Liver (tissue), 9 donors: ENCODE results near the gene SHH. TPM values are rescaled to one million over a fixed set of nuclear protein-coding genes. Genes with fewer than 3 reads are reported as not detected.

ENCODE experiments used
- DNase-seq: peaks from one replicate; pipeline ENCODE4 v3.0.0-alpha.2; 2017; ENCODE audit warnings: low spot score
- H3K27ac ChIP-seq, 2 donors: one replicate each; pipeline ENCODE4 v1.7.0; 2013; ENCODE audit warnings: inconsistent platforms in 2 of 2, low read length in 2 of 2, control low read depth in 1 of 2, low read depth in 1 of 2, mild to moderate bottlenecking in 1 of 2
- H3K27me3 ChIP-seq, 4 donors: one replicate each; pipeline versions ENCODE4 v1.6.1 to v1.7.0; 2013; ENCODE audit warnings: low read length in 3 of 4, inconsistent platforms in 1 of 4, mild to moderate bottlenecking in 1 of 4, moderate library complexity in 1 of 4; ENCODE audit not compliant: control insufficient read depth in 4 of 4, insufficient read depth in 4 of 4
- H3K36me3 ChIP-seq, 4 donors: one replicate each; pipeline versions ENCODE4 v1.6.1 to v1.7.0; 2013; ENCODE audit warnings: low read length in 3 of 4, mild to moderate bottlenecking in 3 of 4, low read depth in 1 of 4, moderate library complexity in 1 of 4; ENCODE audit not compliant: control insufficient read depth in 4 of 4, insufficient read depth in 3 of 4
- H3K4me1 ChIP-seq, 4 donors: one replicate each; pipeline versions ENCODE4 v1.6.1 to v1.7.0; 2013; ENCODE audit warnings: low read length in 3 of 4, mild to moderate bottlenecking in 3 of 4, moderate library complexity in 1 of 4; ENCODE audit not compliant: control insufficient read depth in 4 of 4, insufficient read depth in 4 of 4
- H3K4me3 ChIP-seq, 3 donors: one replicate each; pipeline versions ENCODE4 v1.6.1 to v1.7.0; 2013; ENCODE audit warnings: low read length in 3 of 3, control low read depth in 1 of 3, low read depth in 1 of 3, mild to moderate bottlenecking in 1 of 3
- H3K9ac ChIP-seq, 2 donors: one replicate each; pipeline ENCODE4 v1.7.0; 2013; ENCODE audit warnings: low read length in 2 of 2, mild to moderate bottlenecking in 2 of 2, moderate library complexity in 2 of 2, control low read depth in 1 of 2, low read depth in 1 of 2
- H3K9me3 ChIP-seq, 4 donors: one replicate each; pipeline versions ENCODE4 v1.6.1 to v1.7.0; 2013; ENCODE audit warnings: low read length in 3 of 4; ENCODE audit not compliant: control insufficient read depth in 4 of 4
- ATF3 ChIP-seq: IDR thresholded peaks from 2 replicates; pipeline ENCODE4 v1.6.1; 2016; ENCODE audit warnings: antibody characterized with exemption
- CTCF ChIP-seq: fragments of 150-350 bp; IDR thresholded peaks from 2 replicates; pipeline ENCODE4 v1.5.1; 2017; ENCODE audit warnings: improper control_type of control experiment, low read depth, low read length; ENCODE audit not compliant: missing input control
- EGR1 ChIP-seq, 2 donors: IDR thresholded peaks; 2 replicates each; pipeline ENCODE4 v1.6.1; 2016 to 2018; ENCODE audit warnings: antibody characterized with exemption in 2 of 2, low read depth in 2 of 2
- FOXA2 ChIP-seq: IDR thresholded peaks from 2 replicates; pipeline ENCODE4 v1.6.1; 2016; ENCODE audit warnings: antibody characterized with exemption
- HNF4A ChIP-seq, 2 donors: conservative IDR thresholded peaks; 2 replicates each; pipeline ENCODE4 v1.6.1; 2016; ENCODE audit warnings: antibody characterized with exemption in 2 of 2, mild to moderate bottlenecking in 2 of 2
- HNF4G ChIP-seq: IDR thresholded peaks from 2 replicates; pipeline ENCODE4 v1.6.1; 2016; ENCODE audit warnings: antibody characterized with exemption
- JUND ChIP-seq, 2 donors: IDR thresholded peaks; 2 replicates each; pipeline ENCODE4 v1.6.1; 2016; ENCODE audit warnings: antibody characterized with exemption in 2 of 2
- MAX ChIP-seq: IDR thresholded peaks from 2 replicates; pipeline ENCODE4 v1.6.1; 2016; ENCODE audit warnings: antibody characterized with exemption
- RAD21 ChIP-seq, 2 donors: IDR thresholded peaks; 2 replicates each; pipeline ENCODE4 v1.6.1; 2016; ENCODE audit warnings: antibody characterized with exemption in 2 of 2, mild to moderate bottlenecking in 2 of 2
- RXRA ChIP-seq, 2 donors: IDR thresholded peaks; 2 replicates each; pipeline ENCODE4 v1.6.1; 2017 to 2018; ENCODE audit warnings: antibody characterized with exemption in 2 of 2, mild to moderate bottlenecking in 1 of 2
- SP1 ChIP-seq: IDR thresholded peaks from 2 replicates; pipeline ENCODE4 v1.6.1; 2018; ENCODE audit warnings: antibody characterized with exemption, mild to moderate bottlenecking
- TAF1 ChIP-seq: conservative IDR thresholded peaks from 2 replicates; pipeline ENCODE4 v1.6.1; 2016; ENCODE audit warnings: antibody characterized with exemption, mild to moderate bottlenecking
- ZBTB33 ChIP-seq: IDR thresholded peaks from 2 replicates; pipeline ENCODE4 v1.6.1; 2016; ENCODE audit warnings: antibody characterized with exemption
- WGBS: extraction: QIAGEN DNeasy Blood & Tissue Kit; methylation state at CpG from one replicate; pipeline ENCODE4 v1.1.7; 2013; 5-methylcytosine and 5-hydroxymethylcytosine counted together
- polyA plus RNA-seq, 2 donors: library from polyadenylated mRNA; stranded (reverse) in 1 of 2; unstranded in 1 of 2; fragments of 200-250 nt in 1 of 2; fragments of >200 nt in 1 of 2; fragmentation: Nextera tagmentation in 1 of 2; extraction: Ambion mirVana in 1 of 2; gene quantifications; one replicate each; pipeline versions ENCODE4 v1.2.1 to v1.2.3, GENCODE V29; 2013 to 2015
- total RNA-seq, 2 donors: library from RNA; depleted of rRNA; stranded (reverse); fragments of >200 nt; gene quantifications; one replicate each; pipeline ENCODE4 v1.2.3, GENCODE V29; 2014
- donor health status: healthy.
- donor health status: healthy.
- donor health status: healthy.
- donor health status: healthy.
- donor health status: healthy.

The SHH gene
- total and polyA plus RNA-seq, 4 donors = 3.9 to 10.0 (median 5.2) TPM

GRCh38 chr7:155857141-155857540 is 44.9 kb upstream of the SHH start:
- TF ChIP-seq ZBTB33 (no peak), EGR1 (IDR thresholded peaks at IDR 0.05; ENCODE audit: low read depth in 2 of 2) (no peak), HNF4G (no peak)
- 91% methylated on average over 3 of the region's 3 CpGs for WGBS
- Histone ChIP-seq H3K27ac (no peak overlapping the region), H3K36me3 (no peaks in the 10 kb centered on the region), H3K4me1 (peaks cover 4 to 17% (median 10%) of the 10 kb centered on the region in 4 donors), H3K27me3 (no peaks in the 10 kb centered on the region), H3K9me3 (no peaks in the 10 kb centered on the region), H3K9ac (no peak overlapping the region), H3K4me3 (no peak overlapping the region)
- no peak for DNase-seq

GRCh38 chr7:155856656-155857055 is 44.4 kb upstream of the SHH start:
- Histone ChIP-seq H3K4me1 (peaks cover 4 to 14% (median 8%) of the 10 kb centered on the region in 4 donors), H3K9ac (no peak overlapping the region), H3K4me3 (no peak overlapping the region), H3K27ac (no peak overlapping the region), H3K27me3 (no peaks in the 10 kb centered on the region), H3K36me3 (no peaks in the 10 kb centered on the region), H3K9me3 (no peaks in the 10 kb centered on the region)
- 87% methylated on average over 3 of the region's 3 CpGs for WGBS
- no peak for DNase-seq
- TF ChIP-seq MAX (no peak), TAF1 (no peak), ATF3 (no peak), SP1 (no peak), FOXA2 (no peak), CTCF (no peak), HNF4G (no peak), RAD21 (IDR thresholded peaks at IDR 0.05) (no peak), RXRA (IDR thresholded peaks at IDR 0.05) (no peak), ZBTB33 (no peak), JUND (IDR thresholded peaks at IDR 0.05) (no peak), HNF4A (conservative IDR thresholded peaks at IDR 0.05) (no peak), EGR1 (IDR thresholded peaks at IDR 0.05; ENCODE audit: low read depth in 2 of 2) (no peak)
